NCI-H460 (cell line): ENCODE data around the gene HLA-DQA1. TPM values are rescaled to one million over a fixed set of nuclear protein-coding genes. Genes with fewer than 3 reads are reported as not detected.
A peak's percentile ranks its signal among the peaks of the same experiment; 100 is the strongest.
"Not testable (repeated sequence)": the region's sequence is repeated elsewhere in the genome, so short reads cannot be mapped to it uniquely, and the experiment has no call there.

Experiments
- DNase-seq: peaks from one replicate; pipeline ENCODE4 v3.0.0-alpha.2; 2016; ENCODE audit warnings: low read depth; ENCODE audit errors: extremely low read depth
- polyA plus RNA-seq: library from polyadenylated mRNA; depleted of rRNA; stranded (reverse); fragments of >200 nt; gene quantifications from 2 replicates; pipeline ENCODE4 v1.2.3, GENCODE V29; 2014; cell fraction: nucleus; rRNA removed
- total RNA-seq: library from RNA; depleted of rRNA; stranded (reverse); fragments of >200 nt; shearing (Covaris generic); gene quantifications from 2 replicates; pipeline ENCODE4 v1.2.3, GENCODE V29; 2014; rRNA removed

The HLA-DQA1 gene
- total RNA-seq = not detected in 2 replicates
- not detected in 2 replicates for polyA plus RNA-seq

GRCh38 chr6:32637219-32637880, at the start of gene HLA-DQA1:
TSS of gene HLA-DQA1 (plus strand) at chr6:32637406. CDS start at chr6:32637459, 53 bp downstream.
- no peak for DNase-seq

GRCh38 chr6:32588156-32588555, 49.0 kb upstream of the HLA-DQA1 start:
- no peak for DNase-seq

- DNase-seq = no peak
Measured at GRCh38 chr6:32589596-32590449, 47.4 kb upstream of the HLA-DQA1 start, which contains the start of gene HLA-DRB1. TSS of gene HLA-DRB1 (minus strand) at chr6:32589848. CDS start at chr6:32589742, 106 bp downstream.

- not testable (repeated sequence) for DNase-seq
Measured at GRCh38 chr6:32590713-32591112, 46.5 kb upstream of the HLA-DQA1 start.

GRCh38 chr6:32597024-32597423, 40.2 kb upstream of the HLA-DQA1 start:
- DNase-seq = no peak

GRCh38 chr6:32602383-32602782, 34.8 kb upstream of the HLA-DQA1 start:
- no peak for DNase-seq

- DNase-seq = no peak
Measured at GRCh38 chr6:32603222-32603621, 34.0 kb upstream of the HLA-DQA1 start.

GRCh38 chr6:32603888-32604287, 33.3 kb upstream of the HLA-DQA1 start:
- no peak for DNase-seq

GRCh38 chr6:32604434-32604877, 32.8 kb upstream of the HLA-DQA1 start:
- no peak for DNase-seq

GRCh38 chr6:32607263-32607987, 29.8 kb upstream of the HLA-DQA1 start:
- DNase-seq = no peak

- DNase-seq = no peak
Measured at GRCh38 chr6:32607988-32608298, 29.3 kb upstream of the HLA-DQA1 start.

GRCh38 chr6:32608362-32608761, 28.8 kb upstream of the HLA-DQA1 start:
- no peak for DNase-seq

- DNase-seq = no peak
Measured at GRCh38 chr6:32609391-32609730, 27.8 kb upstream of the HLA-DQA1 start.

- peak; percentile 88 for DNase-seq
Measured at GRCh38 chr6:32609731-32610640, 27.2 kb upstream of the HLA-DQA1 start.

- DNase-seq = no peak
Measured at GRCh38 chr6:32610682-32611296, 26.4 kb upstream of the HLA-DQA1 start.

- peak; percentile 74 for DNase-seq
Measured at GRCh38 chr6:32613475-32613874, 23.7 kb upstream of the HLA-DQA1 start.

- DNase-seq = peak; percentile 26
Measured at GRCh38 chr6:32614366-32615081, 22.7 kb upstream of the HLA-DQA1 start.

GRCh38 chr6:32615885-32616532, 21.2 kb upstream of the HLA-DQA1 start:
- no peak for DNase-seq

GRCh38 chr6:32617751-32618150, 19.5 kb upstream of the HLA-DQA1 start:
- DNase-seq = no peak
